Sigmoid colon (tissue), 7 donors: Measurements from ENCODE around the gene LRRC49. TPM values are rescaled to one million over a fixed set of nuclear protein-coding genes. Genes with fewer than 3 reads are reported as not detected.

ENCODE experiments used
- DNase-seq: peaks from one replicate; pipeline ENCODE4 v3.0.0-alpha.2; 2019
- H3K27ac ChIP-seq, 4 donors: fragments of 200-600 bp; sonication (generic); one replicate each; pipeline ENCODE4 v1.5.1; 2016 to 2019; ENCODE audit warnings: mild to moderate bottlenecking in 1 of 4
- H3K27me3 ChIP-seq, 3 donors: fragments of 200-600 bp; sonication (generic); one replicate each; pipeline ENCODE4 v1.5.1; 2019; ENCODE audit warnings: mild to moderate bottlenecking in 1 of 3
- H3K36me3 ChIP-seq, 4 donors: fragments of 200-600 bp; sonication (generic); one replicate each; pipeline ENCODE4 v1.5.1; 2016 to 2019
- H3K4me1 ChIP-seq, 4 donors: fragments of 200-600 bp; sonication (generic); one replicate each; pipeline ENCODE4 v1.5.1; 2017 to 2019
- H3K4me3 ChIP-seq, 4 donors: fragments of 200-600 bp; sonication (generic); one replicate each; pipeline ENCODE4 v1.5.1; 2017 to 2019; ENCODE audit warnings: mild to moderate bottlenecking in 2 of 4, moderate library complexity in 1 of 4
- H3K9me3 ChIP-seq, 4 donors: fragments of 200-600 bp in 3 of 4; sonication (generic) in 3 of 4; one replicate each; pipeline versions ENCODE4 v1.5.1 to v1.6.1; 2013 to 2019
- EP300 ChIP-seq, 4 donors: sonication (generic); formaldehyde crosslinking; IDR thresholded peaks; one replicate each; pipeline ENCODE4 v1.6.1; 2017; ENCODE audit warnings: antibody characterized with exemption in 4 of 4
- POLR2A ChIP-seq, 2 donors: fragments of 450-650 bp; IDR thresholded peaks; one replicate each; pipeline ENCODE4 v1.6.1; 2016; ENCODE audit warnings: antibody characterized with exemption in 2 of 2, mild to moderate bottlenecking in 2 of 2, moderate library complexity in 2 of 2
- POLR2AphosphoS5 ChIP-seq, 4 donors: sonication (generic); formaldehyde crosslinking; IDR thresholded peaks; one replicate each; pipeline ENCODE4 v1.6.1; 2017; ENCODE audit warnings: antibody characterized with exemption in 4 of 4
- WGBS, 2 donors: extraction: QIAGEN DNeasy Blood & Tissue Kit; methylation state at CpG; one replicate each; pipeline ENCODE4 v1.1.7; 2013; 5-methylcytosine and 5-hydroxymethylcytosine counted together
- intact Hi-C: fragments of 100-400 bp; cut with DNase I; formaldehyde crosslinking; loops from one replicate; pipeline ENCODE4 v1.15.1; 2023
- polyA plus RNA-seq, 3 donors: library from polyadenylated mRNA; stranded (reverse); fragments of 200-250 nt; gene quantifications; one replicate each; pipeline ENCODE4 v1.2.3, GENCODE V29; 2013
- total RNA-seq, 4 donors: library from RNA; depleted of rRNA; stranded (reverse); fragments of >200 nt; gene quantifications; one replicate each; pipeline ENCODE4 v1.1.0, GENCODE V29; 2016
- TF ChIP-seq, protein P1 (sequence below), 4 experiments: fragments of 450-650 bp in 3 of 4; fragments of 200-600 bp in 1 of 4; IDR thresholded peaks; one replicate each; pipeline ENCODE4 v1.5.1; 2016 to 2019; ENCODE audit warnings: antibody characterized with exemption in 4 of 4, mild to moderate bottlenecking in 3 of 4, moderate library complexity in 2 of 4
- donor health status: healthy with polysubstance abuse.
- donor health status: Bipolar disorder and iron deficiency.
- donor health status: healthy.

The LRRC49 gene
- total and polyA plus RNA-seq, 7 donors = 1.6 to 20.2 (median 10.3) TPM

DNA sequence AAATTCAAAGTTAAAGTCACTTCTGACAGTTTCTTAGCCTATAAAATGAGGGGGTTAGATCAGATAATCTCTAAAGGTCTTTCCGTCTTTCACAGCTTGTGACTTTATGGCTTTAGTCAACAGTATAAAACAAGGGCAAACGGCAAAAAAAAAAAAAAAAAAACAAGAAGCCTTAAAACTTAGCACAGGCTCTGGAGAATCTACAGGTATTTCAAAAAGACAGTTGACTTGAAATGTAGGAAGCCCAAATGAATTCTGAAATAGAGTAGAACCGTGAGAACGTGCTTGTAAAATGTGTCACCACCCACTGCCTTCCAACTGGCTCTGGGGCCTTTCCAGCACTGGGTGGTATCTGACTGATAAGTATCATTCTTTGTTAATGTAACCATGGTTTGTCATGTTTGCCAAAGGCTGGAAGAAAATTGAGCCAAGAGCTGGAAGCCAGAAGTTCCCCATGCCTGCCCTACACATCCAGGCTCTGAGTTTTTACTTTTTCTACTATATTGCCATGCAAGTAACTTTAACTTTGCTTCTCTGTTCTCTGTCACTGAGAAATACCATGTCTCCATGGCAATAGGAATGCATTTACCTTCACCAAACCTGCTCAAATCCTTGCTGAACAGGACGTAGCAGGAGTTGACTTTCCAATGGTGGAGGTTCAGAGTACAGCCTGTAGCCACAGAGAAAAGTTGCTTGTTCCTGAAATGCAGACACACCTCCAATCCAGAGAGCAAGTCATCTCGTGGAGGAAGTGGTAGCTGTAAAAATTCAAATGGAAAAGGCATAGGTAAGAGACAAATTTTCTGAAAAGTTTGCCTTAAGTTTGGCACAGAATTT is 186.8 kb downstream of the LRRC49 start:
- TF ChIP-seq EP300 (IDR thresholded peaks at IDR 0.05) = no peak
- TF ChIP-seq, protein P1, sequence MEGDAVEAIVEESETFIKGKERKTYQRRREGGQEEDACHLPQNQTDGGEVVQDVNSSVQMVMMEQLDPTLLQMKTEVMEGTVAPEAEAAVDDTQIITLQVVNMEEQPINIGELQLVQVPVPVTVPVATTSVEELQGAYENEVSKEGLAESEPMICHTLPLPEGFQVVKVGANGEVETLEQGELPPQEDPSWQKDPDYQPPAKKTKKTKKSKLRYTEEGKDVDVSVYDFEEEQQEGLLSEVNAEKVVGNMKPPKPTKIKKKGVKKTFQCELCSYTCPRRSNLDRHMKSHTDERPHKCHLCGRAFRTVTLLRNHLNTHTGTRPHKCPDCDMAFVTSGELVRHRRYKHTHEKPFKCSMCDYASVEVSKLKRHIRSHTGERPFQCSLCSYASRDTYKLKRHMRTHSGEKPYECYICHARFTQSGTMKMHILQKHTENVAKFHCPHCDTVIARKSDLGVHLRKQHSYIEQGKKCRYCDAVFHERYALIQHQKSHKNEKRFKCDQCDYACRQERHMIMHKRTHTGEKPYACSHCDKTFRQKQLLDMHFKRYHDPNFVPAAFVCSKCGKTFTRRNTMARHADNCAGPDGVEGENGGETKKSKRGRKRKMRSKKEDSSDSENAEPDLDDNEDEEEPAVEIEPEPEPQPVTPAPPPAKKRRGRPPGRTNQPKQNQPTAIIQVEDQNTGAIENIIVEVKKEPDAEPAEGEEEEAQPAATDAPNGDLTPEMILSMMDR (IDR thresholded peaks at IDR 0.05) = no peak
- no peak overlapping the region for H3K27ac ChIP-seq
- no peak overlapping the region for H3K4me3 ChIP-seq
- intact Hi-C loops = no loop called here
- no peaks in the 10 kb centered on the region for H3K36me3 ChIP-seq
- WGBS, 2 donors = 10 to 42% methylated on average over 6 of the region's 6 CpGs
- no peak for DNase-seq
- H3K4me1 ChIP-seq = peaks cover 0 to 8% (median 3%) of the 10 kb centered on the region in 4 donors
- H3K9me3 ChIP-seq = no peaks in the 10 kb centered on the region
- no peaks in the 10 kb centered on the region for H3K27me3 ChIP-seq

DNA sequence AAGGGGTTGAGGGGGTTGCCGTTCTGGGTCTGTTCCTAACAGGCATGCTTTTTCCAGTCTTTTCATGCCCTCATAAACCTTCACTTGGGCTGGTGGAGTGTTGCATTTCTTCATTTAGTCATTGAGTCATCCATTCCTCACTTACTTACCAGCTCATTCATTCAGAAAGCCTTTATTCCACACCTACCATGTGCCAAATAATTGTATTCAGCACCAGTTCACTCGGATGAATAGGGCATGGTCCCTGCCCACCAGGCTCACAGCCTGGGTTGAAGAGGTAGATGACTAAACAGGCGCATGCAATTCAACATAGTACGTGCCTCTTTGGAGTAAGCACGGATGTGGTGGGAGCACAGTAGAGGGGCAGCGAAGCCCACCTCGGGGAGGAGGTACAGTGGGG is 187.5 kb downstream of the LRRC49 start:
- Histone ChIP-seq H3K9me3 (no peaks in the 10 kb centered on the region), H3K27ac (no peak overlapping the region)
- intact Hi-C loops = no loop called here

DNA sequence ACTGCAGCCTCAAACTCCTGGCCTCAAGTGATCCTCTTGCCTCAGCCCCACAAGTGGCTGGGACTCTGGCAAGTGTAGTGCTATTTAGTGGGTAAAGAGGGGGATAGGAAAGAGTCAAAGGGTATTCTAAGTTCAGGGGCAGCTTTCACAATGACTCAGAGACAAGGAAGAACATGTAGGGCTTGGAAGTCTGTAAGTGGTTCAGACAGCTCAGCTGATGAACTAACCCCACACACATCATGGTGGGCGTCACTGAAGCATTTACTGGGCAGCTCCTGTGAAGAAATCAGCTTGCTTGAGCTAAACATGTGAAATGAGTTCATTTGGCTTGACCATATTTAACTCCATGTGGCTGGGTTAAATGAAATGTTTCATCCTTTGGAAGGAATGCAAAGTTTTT is 188.1 kb downstream of the LRRC49 start:
- intact Hi-C loops = no loop called here
- no peak overlapping the region for H3K27ac ChIP-seq
- H3K36me3 ChIP-seq = no peaks in the 10 kb centered on the region
- WGBS, 2 donors = 62 to 77% methylated on average over 1 of the region's 1 CpG
- H3K4me1 ChIP-seq = peaks cover 0 to 8% (median 3%) of the 10 kb centered on the region in 4 donors
- no peak for TF ChIP-seq POLR2AphosphoS5 (IDR thresholded peaks at IDR 0.05)
- TF ChIP-seq, protein P1 (IDR thresholded peaks at IDR 0.05) = no peak
- TF ChIP-seq POLR2A (IDR thresholded peaks at IDR 0.05) = no peak
- TF ChIP-seq EP300 (IDR thresholded peaks at IDR 0.05) = no peak
- no peak overlapping the region for H3K4me3 ChIP-seq
- H3K27me3 ChIP-seq = peaks cover 0 to 3% (median 0%) of the 10 kb centered on the region in 3 donors
- no peaks in the 10 kb centered on the region for H3K9me3 ChIP-seq
- no peak for DNase-seq

More for the DNA sequence above, 187.5 kb downstream of the LRRC49 start:
- TF ChIP-seq POLR2A (IDR thresholded peaks at IDR 0.05) = no peak
- no peak for TF ChIP-seq EP300 (IDR thresholded peaks at IDR 0.05)
- TF ChIP-seq, protein P1 (IDR thresholded peaks at IDR 0.05) = no peak
- no peak for TF ChIP-seq POLR2AphosphoS5 (IDR thresholded peaks at IDR 0.05)
- 72 to 85% methylated on average over 7 of the region's 7 CpGs for WGBS, 2 donors
- H3K36me3 ChIP-seq = no peaks in the 10 kb centered on the region
- peaks cover 0 to 8% (median 3%) of the 10 kb centered on the region in 4 donors for H3K4me1 ChIP-seq
- H3K4me3 ChIP-seq = no peak overlapping the region
- peaks cover 0 to 3% (median 0%) of the 10 kb centered on the region in 3 donors for H3K27me3 ChIP-seq
- no peak for DNase-seq

DNA sequence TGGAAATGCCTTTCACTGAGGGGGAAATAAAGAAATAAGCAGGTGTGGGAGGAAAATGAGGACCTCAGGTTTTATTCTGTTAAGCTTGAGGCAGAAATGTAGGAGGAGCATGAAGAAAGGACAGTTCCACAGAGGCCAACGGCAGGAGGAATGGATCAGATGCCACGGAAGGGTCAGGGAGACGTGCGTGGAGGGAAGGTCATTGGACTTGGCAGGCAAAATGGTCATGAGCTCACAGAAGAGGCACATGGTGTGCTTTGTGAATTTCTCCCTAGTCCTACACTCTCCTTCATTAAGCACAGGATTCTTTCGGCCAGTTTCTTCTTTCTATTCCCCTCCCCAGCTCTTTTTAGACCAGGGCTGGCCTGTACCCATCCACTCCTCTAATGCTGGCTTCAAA is 190.2 kb downstream of the LRRC49 start:
- no peak for TF ChIP-seq POLR2A (IDR thresholded peaks at IDR 0.05)
- TF ChIP-seq POLR2AphosphoS5 (IDR thresholded peaks at IDR 0.05) = peak in 1 of 4 donors; percentile 9
- Histone ChIP-seq H3K27me3 (peaks cover 0 to 3% (median 0%) of the 10 kb centered on the region in 3 donors), H3K27ac (peak overlapping the region in 3 of 4 donors; percentile 12 to 34 (median 31)), H3K4me1 (peaks cover 0 to 8% (median 3%) of the 10 kb centered on the region in 4 donors), H3K4me3 (no peak overlapping the region), H3K9me3 (no peaks in the 10 kb centered on the region), H3K36me3 (no peaks in the 10 kb centered on the region)
- 88 to 90% methylated on average over 5 of the region's 5 CpGs for WGBS, 2 donors
- no peak for DNase-seq
- intact Hi-C loops = no loop called here

DNA sequence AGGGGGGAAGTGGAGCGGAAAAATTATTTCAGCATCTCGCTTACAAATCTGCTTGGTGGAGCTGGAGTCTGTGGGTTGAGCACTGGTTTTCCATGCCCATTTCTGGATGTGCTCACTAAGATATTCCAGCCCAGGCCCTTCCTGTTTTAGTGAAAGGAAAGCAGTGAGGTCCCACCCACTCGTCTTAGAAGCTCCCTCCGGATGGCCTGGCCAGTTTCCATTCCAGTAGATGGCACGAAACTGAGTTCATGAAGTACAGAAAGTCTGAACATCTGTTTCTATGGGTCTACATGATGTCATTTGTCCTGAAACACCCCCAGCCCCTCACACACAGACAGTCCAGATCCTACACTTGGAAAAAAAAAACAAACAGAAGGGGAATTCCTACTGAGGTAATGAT is 190.7 kb downstream of the LRRC49 start:
- Histone ChIP-seq H3K4me3 (no peak overlapping the region), H3K27ac (peak overlapping the region in 3 of 4 donors; percentile 12 to 34 (median 31)), H3K9me3 (no peaks in the 10 kb centered on the region), H3K4me1 (peaks cover 0 to 8% (median 3%) of the 10 kb centered on the region in 4 donors), H3K27me3 (peaks cover 0 to 3% (median 0%) of the 10 kb centered on the region in 3 donors), H3K36me3 (no peaks in the 10 kb centered on the region)
- DNase-seq = no peak
- TF ChIP-seq EP300 (IDR thresholded peaks at IDR 0.05) (no peak), POLR2AphosphoS5 (IDR thresholded peaks at IDR 0.05) (no peak)
- intact Hi-C loops = no loop called here
- WGBS, 2 donors = 69 to 87% methylated on average over 5 of the region's 5 CpGs
